ENCODE data around the gene CMTR1.

Gene CMTR1

GRCh38 chr6:37477656-37478435 is 44.8 kb downstream of the CMTR1 start:
- no peak for DNase-seq (ENCODE audit: low read depth in 2 of 2)

DNA sequence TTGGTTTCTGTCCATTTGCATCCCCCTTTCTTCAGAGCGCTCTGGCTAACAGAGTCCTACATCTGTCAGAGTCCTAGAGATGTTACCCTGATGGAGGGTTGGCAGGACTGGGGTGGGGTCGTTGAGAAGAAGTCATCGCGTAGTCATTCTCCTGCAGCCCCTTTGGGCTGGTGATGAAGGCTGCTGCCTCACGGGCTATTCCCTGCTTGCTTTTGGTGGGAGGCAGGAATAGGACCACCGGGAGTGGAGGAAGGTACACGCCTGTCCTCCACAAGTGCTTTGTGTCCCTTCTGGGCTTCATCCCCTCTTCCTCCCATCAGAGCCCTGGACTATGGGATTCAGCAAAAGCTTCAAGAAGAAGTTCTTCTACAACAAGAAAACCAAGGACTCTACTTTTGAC is 45.8 kb downstream of the CMTR1 start:
- DNase-seq (ENCODE audit: low read depth in 2 of 2) = no peak

GRCh38 chr6:37479266-37479854 is 46.3 kb downstream of the CMTR1 start:
- DNase-seq (ENCODE audit: low read depth in 2 of 2) = no peak

GRCh38 chr6:37480118-37480736 is 47.2 kb downstream of the CMTR1 start:
- no peak for DNase-seq (ENCODE audit: low read depth in 2 of 2)

GRCh38 chr6:37480951-37481534 is 48.0 kb downstream of the CMTR1 start:
- DNase-seq (ENCODE audit: low read depth in 2 of 2) = no peak

DNA sequence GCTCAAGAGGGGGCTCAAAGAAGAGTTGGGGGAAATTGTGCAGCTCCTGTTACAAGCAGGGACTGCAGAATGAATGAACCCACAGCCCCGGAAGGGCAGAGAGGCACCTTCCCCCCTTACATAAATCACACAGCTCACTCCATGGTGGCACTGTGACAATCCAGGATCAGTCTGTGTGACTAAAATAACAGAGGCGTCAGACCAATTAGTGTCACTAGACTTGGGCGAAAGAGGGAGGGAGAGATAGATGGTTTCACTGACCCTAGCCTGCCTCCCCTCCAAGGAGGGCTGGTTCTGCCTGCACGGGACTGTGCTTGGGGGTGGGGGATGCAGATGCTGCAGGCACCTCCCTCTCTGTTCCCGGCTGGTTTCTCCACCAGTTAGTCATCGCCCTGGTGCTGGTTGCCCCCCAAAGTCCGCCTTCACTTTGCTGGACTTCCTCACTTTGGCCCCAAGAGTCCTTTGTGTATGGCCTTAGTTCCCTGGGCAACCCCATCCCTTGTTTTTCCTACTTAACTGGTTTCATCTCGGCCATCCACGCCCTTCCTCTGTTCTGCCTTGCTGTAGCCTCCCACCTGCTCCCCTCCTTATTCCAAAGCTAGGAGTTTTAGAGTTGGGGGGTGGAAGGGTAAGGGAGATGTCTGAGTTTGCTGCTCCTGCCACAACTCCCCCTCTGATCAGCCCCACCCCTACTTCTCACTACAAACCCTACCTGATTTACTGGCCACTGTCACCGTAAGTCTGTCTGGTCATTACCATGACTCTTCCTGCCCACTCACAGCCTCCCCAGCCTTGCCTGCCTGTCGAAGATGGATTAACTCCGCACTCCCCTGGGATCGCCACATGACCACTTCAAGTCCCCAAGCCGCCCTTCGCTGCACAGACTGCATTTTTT is 48.9 kb downstream of the CMTR1 start:
- DNase-seq (ENCODE audit: low read depth in 2 of 2) = no peak

DNA sequence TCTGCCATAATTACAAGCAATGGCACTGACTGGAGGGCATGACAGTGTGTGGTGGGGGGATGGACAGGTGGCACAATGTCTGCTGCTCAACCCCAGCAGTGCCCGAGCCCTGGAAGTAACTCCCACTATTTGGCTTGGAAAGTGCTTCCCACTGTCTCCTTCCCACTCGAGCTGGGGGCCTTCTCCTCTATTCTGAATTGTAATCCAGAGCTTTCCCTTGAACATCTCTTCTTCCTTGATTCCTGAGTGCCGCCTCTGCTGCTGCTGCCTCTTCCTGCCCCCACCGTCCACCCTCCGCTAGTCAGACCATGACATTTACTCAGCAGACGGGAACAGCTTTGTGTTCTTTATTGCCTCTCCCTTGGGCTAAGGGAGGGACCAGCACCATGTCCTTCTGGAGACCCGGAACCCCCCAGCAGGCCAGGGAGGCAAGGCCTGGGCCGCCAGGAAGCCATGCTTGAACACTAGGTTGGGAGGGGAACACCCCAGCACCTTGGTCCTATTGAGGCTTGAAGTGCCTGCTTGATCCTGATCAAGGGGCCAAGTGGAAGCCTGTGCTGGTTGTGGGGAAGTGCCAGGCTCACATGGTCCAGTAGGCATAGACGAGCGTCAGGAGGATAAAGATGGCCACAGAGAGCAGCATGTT is 49.7 kb downstream of the CMTR1 start:
- no peak for DNase-seq (ENCODE audit: low read depth in 2 of 2)

DNA sequence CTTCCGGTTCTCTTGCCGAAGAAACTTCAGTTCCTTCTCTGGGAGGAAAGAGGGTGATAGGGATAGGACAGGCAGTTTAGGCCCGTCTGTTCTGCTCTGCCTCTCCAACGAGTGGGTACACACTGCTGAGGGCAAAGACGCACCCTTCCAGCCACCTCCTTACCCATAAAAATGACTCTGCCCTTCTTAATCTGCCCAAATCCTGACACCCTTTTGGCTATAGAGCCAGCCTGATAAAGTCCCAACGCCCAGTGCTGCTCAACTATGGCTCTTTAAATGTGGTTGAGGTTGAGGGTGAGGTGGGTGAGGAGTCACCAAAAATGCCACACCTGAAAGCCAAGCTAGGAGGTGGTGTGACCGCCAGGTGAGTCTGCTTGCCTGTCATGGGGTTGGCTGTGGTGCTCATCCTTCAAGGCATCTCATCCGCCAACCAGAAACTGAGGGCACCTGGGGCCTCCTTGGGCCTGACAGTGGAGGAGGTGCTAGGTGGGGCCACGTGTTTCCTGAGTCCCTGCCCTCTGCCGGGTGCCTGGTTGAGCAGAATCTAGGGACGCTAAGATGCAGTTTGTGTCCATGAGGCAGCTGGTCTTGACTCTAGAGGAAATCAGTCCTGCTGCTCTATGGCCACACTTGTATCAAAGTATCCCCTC is 50.4 kb downstream of the CMTR1 start:
- no peak for DNase-seq (ENCODE audit: low read depth in 2 of 2)

GRCh38 chr6:37483917-37484785 is 51.1 kb downstream of the CMTR1 start:
- peak; percentile 66 to 67 for DNase-seq (ENCODE audit: low read depth in 2 of 2)

DNA sequence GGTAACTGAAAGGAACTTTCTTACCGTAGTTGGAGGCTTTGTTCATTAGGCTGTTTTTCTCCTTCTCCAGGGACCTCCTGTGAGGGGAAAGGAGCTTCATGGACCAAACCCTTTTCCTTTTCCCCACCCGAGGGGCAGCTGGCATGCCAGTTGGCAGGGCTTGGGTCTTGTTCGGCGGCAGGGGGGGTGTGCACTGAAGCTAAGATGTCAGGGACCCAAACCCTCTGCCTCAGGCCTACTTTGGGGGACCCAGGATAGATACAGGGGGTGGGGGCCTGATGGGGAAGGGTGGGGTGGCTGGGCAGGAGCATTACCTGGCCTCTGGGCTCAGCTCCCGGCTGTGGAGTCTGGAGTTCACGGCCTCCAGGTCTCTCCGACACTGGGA is 51.8 kb downstream of the CMTR1 start:
- DNase-seq (ENCODE audit: low read depth in 2 of 2) = no peak

GRCh38 chr6:37485291-37485702 is 52.3 kb downstream of the CMTR1 start:
- no peak for DNase-seq (ENCODE audit: low read depth in 2 of 2)

GRCh38 chr6:37486121-37486839 is 53.3 kb downstream of the CMTR1 start:
- DNase-seq (ENCODE audit: low read depth in 2 of 2) = no peak

GRCh38 chr6:37487591-37488380 is 54.8 kb downstream of the CMTR1 start:
- DNase-seq (ENCODE audit: low read depth in 2 of 2) = no peak

- no peak for DNase-seq (ENCODE audit: low read depth in 2 of 2)
These were observed 55.5 kb downstream of the CMTR1 start for GRCh38 chr6:37488476-37488875.

GRCh38 chr6:37489697-37490336 is 56.8 kb downstream of the CMTR1 start:
- no peak for DNase-seq (ENCODE audit: low read depth in 2 of 2)

GRCh38 chr6:37490536-37491170 is 57.6 kb downstream of the CMTR1 start:
- no peak for DNase-seq (ENCODE audit: low read depth in 2 of 2)

- no peak for DNase-seq (ENCODE audit: low read depth in 2 of 2)
These were observed 58.3 kb downstream of the CMTR1 start for GRCh38 chr6:37491171-37491829.

Data from activated CD4-positive, alpha-beta T cell treated with anti-CD3 and anti-CD28 coated beads for 24 hours (primary cell).